CD14-positive monocyte (primary cell): ENCODE results near the gene FAM210A. TPM values are rescaled to one million over a fixed set of nuclear protein-coding genes. Genes with fewer than 3 reads are reported as not detected.

Experiments
- DNase-seq, 3 donors: peaks; one replicate each; pipeline ENCODE4 v3.0.0-alpha.2; 2011 to 2022
- H2AFZ ChIP-seq: 2 replicates; pipeline ENCODE4 v1.6.0; 2012; ENCODE audit warnings: mild to moderate bottlenecking, low read depth, low read length, inconsistent platforms; ENCODE audit not compliant: insufficient read depth, poor library complexity, severe bottlenecking
- H3K27ac ChIP-seq, 2 donors: 1 replicate in 1 of 2; 2 replicates in 1 of 2; pipeline ENCODE4 v1.5.1; 2012 to 2013; ENCODE audit warnings: low read length in 2 of 2, control low read depth in 1 of 2, inconsistent platforms in 1 of 2, low read depth in 1 of 2, mild to moderate bottlenecking in 1 of 2
- H3K27me3 ChIP-seq, 2 donors: one replicate each; pipeline versions ENCODE4 v1.6.0 to v1.6.1; 2011 to 2013; ENCODE audit warnings: low read length in 2 of 2; ENCODE audit not compliant: control insufficient read depth in 2 of 2, insufficient read depth in 2 of 2
- H3K36me3 ChIP-seq, 2 donors: replicated peaks in 1 of 2; 1 replicate in 1 of 2; 2 replicates in 1 of 2; pipeline versions ENCODE4 v1.5.1 to v1.6.1; 2012 to 2013; ENCODE audit warnings: low read length in 2 of 2, control low read depth in 1 of 2, inconsistent platforms in 1 of 2, mild to moderate bottlenecking in 1 of 2; ENCODE audit not compliant: insufficient read depth in 2 of 2, control insufficient read depth in 1 of 2
- H3K4me1 ChIP-seq, 2 donors: 1 replicate in 1 of 2; 2 replicates in 1 of 2; pipeline versions ENCODE4 v1.5.1 to v1.6.1; 2012 to 2013; ENCODE audit warnings: low read length in 2 of 2, control low read depth in 1 of 2, inconsistent platforms in 1 of 2, mild to moderate bottlenecking in 1 of 2, moderate library complexity in 1 of 2; ENCODE audit not compliant: insufficient read depth in 2 of 2, control insufficient read depth in 1 of 2
- H3K4me2 ChIP-seq: replicated peaks from 2 replicates; pipeline ENCODE3; 2012; ENCODE audit warnings: low read length, moderate library complexity, mild to moderate bottlenecking; ENCODE audit not compliant: poor library complexity, severe bottlenecking; ENCODE audit errors: extremely low read depth
- H3K4me3 ChIP-seq, 3 experiments: fragments of 200-600 bp in 1 of 3; sonication (generic) in 1 of 3; replicated peaks in 1 of 3; 1 replicate in 2 of 3; 2 replicates in 1 of 3; pipeline ENCODE4 v1.5.1; 2011 to 2013; ENCODE audit warnings: low read length in 3 of 3, mild to moderate bottlenecking in 3 of 3, control low read depth in 2 of 3, low read depth in 2 of 3, inconsistent platforms in 1 of 3, moderate library complexity in 1 of 3
- H3K79me2 ChIP-seq: 2 replicates; pipeline ENCODE4 v1.6.0; 2012; ENCODE audit warnings: mild to moderate bottlenecking, control low read depth, inconsistent platforms, low read length, moderate library complexity; ENCODE audit not compliant: insufficient read depth
- H3K9ac ChIP-seq: 2 replicates; pipeline ENCODE4 v1.6.0; 2017; ENCODE audit warnings: low read length, mild to moderate bottlenecking; ENCODE audit not compliant: insufficient read depth, poor library complexity, severe bottlenecking
- H3K9me3 ChIP-seq, 2 donors: replicated peaks in 1 of 2; 1 replicate in 1 of 2; 2 replicates in 1 of 2; pipeline versions ENCODE4 v1.5.1 to v1.6.1; 2012 to 2013; ENCODE audit warnings: low read length in 2 of 2, control low read depth in 1 of 2; ENCODE audit not compliant: control insufficient read depth in 1 of 2, insufficient read depth in 1 of 2
- H4K20me1 ChIP-seq: 2 replicates; pipeline ENCODE4 v1.6.0; 2012; ENCODE audit warnings: mild to moderate bottlenecking, low read length, control low read depth, moderate library complexity; ENCODE audit not compliant: insufficient read depth
- H3K27ac Mint-ChIP-seq, 7 donors: one replicate each; pipeline ENCODE4 v1.8.0; 2020; ENCODE audit warnings: mild to moderate bottlenecking in 7 of 7, mixed read lengths in 7 of 7, moderate library complexity in 6 of 7, inconsistent platforms in 2 of 7
- H3K27me3 Mint-ChIP-seq, 3 donors: one replicate each; pipeline ENCODE4 v1.8.0; 2021 to 2022; ENCODE audit warnings: low read depth in 3 of 3, mild to moderate bottlenecking in 3 of 3, mixed read lengths in 3 of 3, moderate library complexity in 3 of 3, inconsistent platforms in 1 of 3
- H3K36me3 Mint-ChIP-seq, 2 donors: one replicate each; pipeline ENCODE4 v1.8.0; 2020; ENCODE audit warnings: mixed read lengths in 2 of 2, inconsistent platforms in 1 of 2, mild to moderate bottlenecking in 1 of 2
- H3K4me1 Mint-ChIP-seq: one replicate; pipeline ENCODE4 v1.8.0; 2020; ENCODE audit warnings: mild to moderate bottlenecking, mixed read lengths
- H3K4me3 Mint-ChIP-seq, 2 donors: one replicate each; pipeline ENCODE4 v1.8.0; 2020; ENCODE audit warnings: mild to moderate bottlenecking in 2 of 2, mixed read lengths in 2 of 2, moderate library complexity in 1 of 2
- H3K9me3 Mint-ChIP-seq, 7 donors: one replicate each; pipeline ENCODE4 v1.8.0; 2020 to 2022; ENCODE audit warnings: mixed read lengths in 7 of 7, mild to moderate bottlenecking in 6 of 7, moderate library complexity in 6 of 7, inconsistent platforms in 2 of 7
- CTCF ChIP-seq: fragments of 200-600 bp; IDR thresholded peaks from one replicate; pipeline ENCODE4 v1.8.0; 2022; ENCODE audit warnings: antibody characterized with exemption, mild to moderate bottlenecking
- WGBS: methylation state at CpG from one replicate; pipeline ENCODE4 v1.1.5; 2013; ENCODE audit warnings: missing lambda C conversion rate; ENCODE audit not compliant: insufficient coverage; 5-methylcytosine and 5-hydroxymethylcytosine counted together
- intact Hi-C, 2 donors: fragments of 100-400 bp; cut with micrococcal nuclease; formaldehyde crosslinking; loops; one replicate each; pipeline versions ENCODE4 v1.15.0 to v1.15.1; 2023
- polyA plus RNA-seq, 3 donors: library from polyadenylated mRNA; depleted of rRNA in 1 of 3; unstranded in 2 of 3; stranded (reverse) in 1 of 3; fragments of 300-500 nt in 2 of 3; fragments of >200 nt in 1 of 3; fragmentation: Illumina TruSeq in 2 of 3; gene quantifications; 1 replicate in 2 of 3; 2 replicates in 1 of 3; pipeline ENCODE4 v1.2.3, GENCODE V29; 2012 to 2021

The FAM210A gene
- polyA plus RNA-seq, 3 donors = 2.8 to 6.9 (median 6.9) TPM

- H3K9me3 Mint-ChIP-seq = no peaks in the 10 kb centered on the region
- Histone ChIP-seq H3K79me2 (peaks cover 88% of the 10 kb centered on the region), H3K4me3 (peak overlapping the region; percentile 76 to 84 (median 84)), H3K9ac (peak overlapping the region; percentile 93), H3K4me2 (peak overlapping the region; percentile 67), H2AFZ (peak overlapping the region; percentile 93), H3K9me3 (no peaks in the 10 kb centered on the region), H3K4me1 (peaks cover 15 to 25% of the 10 kb centered on the region in 2 donors), H3K27me3 (no peaks in the 10 kb centered on the region), H4K20me1 (peaks cover 19% of the 10 kb centered on the region), H3K36me3 (peaks cover 0 to 14% of the 10 kb centered on the region in 2 donors), H3K27ac (peak overlapping the region; percentile 90 to 99)
- peak overlapping the region; percentile 90 to 98 for H3K4me3 Mint-ChIP-seq
- H3K27ac Mint-ChIP-seq = peak overlapping the region; percentile 98 to 100 (median 99)
- TF ChIP-seq CTCF = no peak
- H3K27me3 Mint-ChIP-seq = no peaks in the 10 kb centered on the region
- intact Hi-C loops = loop anchor here in 1 of 2 donors (5.0 to 10.0 kb wide), 6 partner anchors 170 to 1025 kb away; partner anchors contain the start of genes CEP76, LDLRAD4, PSMG2 and PTPN2
- peaks cover 33% of the 10 kb centered on the region for H3K4me1 Mint-ChIP-seq
- peaks cover 10 to 16% of the 10 kb centered on the region in 2 donors for H3K36me3 Mint-ChIP-seq
- 0% methylated on average over 30 of the region's 30 CpGs for WGBS
- DNase-seq = no peak
Observed at GRCh38 chr18:13726972-13727331, 594 bp upstream of the FAM210A start.

DNA sequence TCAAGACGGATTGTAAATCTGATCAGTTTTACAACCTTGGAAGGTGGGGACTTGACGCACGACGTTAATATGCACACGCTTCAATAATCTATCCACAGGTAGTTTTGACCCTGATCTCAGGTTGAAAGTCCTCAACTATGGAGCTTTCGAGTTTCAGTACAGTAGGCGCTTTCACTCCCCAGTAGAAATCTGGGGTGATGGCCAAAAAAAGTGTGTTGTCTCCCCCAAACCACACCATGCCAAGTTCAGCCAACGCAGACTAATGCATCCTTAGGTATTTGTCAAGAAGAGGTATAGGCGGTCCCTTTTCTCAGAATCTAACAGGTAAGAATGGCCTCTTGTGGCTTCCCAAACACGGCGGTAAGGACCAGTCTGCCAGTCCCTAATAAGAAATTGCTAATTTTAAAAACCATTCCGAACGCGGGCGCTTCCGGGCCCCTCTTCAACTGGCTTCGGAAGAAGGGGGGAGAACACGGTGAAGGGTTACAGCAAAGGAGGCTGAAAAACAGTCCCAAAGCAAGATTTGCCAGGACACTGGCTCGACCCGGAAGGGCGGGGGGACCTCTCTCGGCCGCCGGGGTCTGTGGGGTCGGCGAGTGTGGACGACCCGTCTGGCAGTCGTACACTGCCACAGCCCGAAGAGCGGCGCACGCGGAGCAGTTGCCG lies 659 bp downstream of the FAM210A start:
- 3% methylated on average over 23 of the region's 35 CpGs for WGBS
- peak overlapping the region; percentile 93 for H2AFZ ChIP-seq
- peak overlapping the region; percentile 93 for H3K9ac ChIP-seq
- H3K27ac ChIP-seq = peak overlapping the region; percentile 30 to 99
- Mint-ChIP-seq H3K36me3 (peaks cover under 1 to 15% of the 10 kb centered on the region in 2 donors), H3K4me3 (peak overlapping the region; percentile 90 to 98), H3K9me3 (no peaks in the 10 kb centered on the region), H3K27me3 (no peaks in the 10 kb centered on the region), H3K27ac (peak overlapping the region; percentile 7 to 99 (median 66)), H3K4me1 (peaks cover 33% of the 10 kb centered on the region)
- H3K4me3 ChIP-seq = peak overlapping the region; percentile 76 to 84 (median 84)
- TF ChIP-seq CTCF = no peak
- H3K9me3 ChIP-seq = no peaks in the 10 kb centered on the region
- DNase-seq = no peak
- peaks cover 94% of the 10 kb centered on the region for H3K79me2 ChIP-seq
- intact Hi-C loops = loop anchor here in 1 of 2 donors (5.0 to 10.0 kb wide), 6 partner anchors 168 to 1023 kb away; partner anchors contain the start of genes CEP76, LDLRAD4, PSMG2 and PTPN2
- H4K20me1 ChIP-seq = peaks cover 19% of the 10 kb centered on the region
- peak overlapping the region; percentile 67 for H3K4me2 ChIP-seq
- H3K36me3 ChIP-seq = peaks cover 0 to 9% of the 10 kb centered on the region in 2 donors
- no peaks in the 10 kb centered on the region for H3K27me3 ChIP-seq
- H3K4me1 ChIP-seq = peaks cover 15 to 25% of the 10 kb centered on the region in 2 donors
